SHP77 (cell line): Measurements from ENCODE around the gene ECHS1.
A peak's percentile ranks its signal among the peaks of the same experiment; 100 is the strongest.

Source experiments
- DNase-seq, 2 experiments: peaks; one replicate each; lab custom pipeline; 2025; lab: John Stamatoyannopoulos, UW

The ECHS1 gene

GRCh38 chr10:133358162-133358924, 14.8 kb downstream of the ECHS1 start:
- DNase-seq: no peak

GRCh38 chr10:133357285-133358161, 15.6 kb downstream of the ECHS1 start, which contains the start of gene FUOM:
Gene FUOM, minus strand, starts transcription at chr10:133358019. Its CDS starts 12 bp downstream, at chr10:133358007.
- DNase-seq: peak in 1 of 2 experiments; percentile 56

- no peak for DNase-seq
These were observed 16.4 kb downstream of the ECHS1 start for GRCh38 chr10:133356549-133357284.

- no peak for DNase-seq
These were observed 17.2 kb downstream of the ECHS1 start for GRCh38 chr10:133355991-133356390.

- no peak for DNase-seq
These were observed 17.9 kb downstream of the ECHS1 start for GRCh38 chr10:133355266-133355665.

GRCh38 chr10:133354672-133355240, 18.4 kb downstream of the ECHS1 start:
- DNase-seq: no peak

- no peak for DNase-seq
These were observed 19.1 kb downstream of the ECHS1 start for GRCh38 chr10:133353988-133354605.

GRCh38 chr10:133353202-133353959, 19.8 kb downstream of the ECHS1 start:
- no peak for DNase-seq

GRCh38 chr10:133351408-133352318, 21.5 kb downstream of the ECHS1 start:
- no peak for DNase-seq

GRCh38 chr10:133350950-133351329, 22.2 kb downstream of the ECHS1 start:
- no peak for DNase-seq

- no peak for DNase-seq
These were observed 22.7 kb downstream of the ECHS1 start for GRCh38 chr10:133350283-133350949.

- no peak for DNase-seq
These were observed 23.6 kb downstream of the ECHS1 start for GRCh38 chr10:133349577-133350011.

GRCh38 chr10:133349160-133349568, 24.0 kb downstream of the ECHS1 start:
- DNase-seq: no peak

GRCh38 chr10:133347710-133348517, 25.2 kb downstream of the ECHS1 start:
- no peak for DNase-seq

GRCh38 chr10:133346413-133346812, 26.7 kb downstream of the ECHS1 start:
- DNase-seq: no peak

- no peak for DNase-seq
These were observed 28.9 kb downstream of the ECHS1 start for GRCh38 chr10:133344236-133344635.

- DNase-seq: no peak
These were observed 29.6 kb downstream of the ECHS1 start for GRCh38 chr10:133343558-133343957.

GRCh38 chr10:133342942-133343341, 30.2 kb downstream of the ECHS1 start:
- DNase-seq: no peak
